GM18909 (cell line): ENCODE data around the gene BUB1B.

Source experiments
- ATAC-seq: cut with Tn5 transposase; IDR thresholded peaks from one replicate; pipeline ENCODE4 v1.9.1; 2021; ENCODE audit warnings: mild to moderate bottlenecking; ENCODE audit not compliant: unreplicated experiment, poor library complexity

The BUB1B gene

GRCh38 chr15:40238532-40239403, 77.9 kb downstream of the BUB1B start, which contains the start of gene PAK6:
TSS of gene PAK6 (plus strand) at chr15:40239063. CDS start at chr15:40264786, 25,723 bp downstream.
- ATAC-seq, result no peak

- ATAC-seq, result no peak
These were observed 78.5 kb downstream of the BUB1B start for GRCh38 chr15:40239404-40239692.

GRCh38 chr15:40239693-40240618, 79.1 kb downstream of the BUB1B start:
- no peak for ATAC-seq

GRCh38 chr15:40240619-40241221, 79.9 kb downstream of the BUB1B start:
- ATAC-seq, result no peak

- ATAC-seq, result no peak
These were observed 80.7 kb downstream of the BUB1B start for GRCh38 chr15:40241269-40242212.

- no peak for ATAC-seq
These were observed 81.3 kb downstream of the BUB1B start for GRCh38 chr15:40242213-40242599.

GRCh38 chr15:40242601-40243000, 81.7 kb downstream of the BUB1B start:
- no peak for ATAC-seq

- no peak for ATAC-seq
These were observed 82.4 kb downstream of the BUB1B start for GRCh38 chr15:40243126-40243810.

- no peak for ATAC-seq
These were observed 84.2 kb downstream of the BUB1B start for GRCh38 chr15:40244961-40245523.

GRCh38 chr15:40245666-40246450, 85.0 kb downstream of the BUB1B start:
- ATAC-seq, result no peak

- ATAC-seq, result no peak
These were observed 85.8 kb downstream of the BUB1B start for GRCh38 chr15:40246496-40247280.

- ATAC-seq, result no peak
These were observed 86.6 kb downstream of the BUB1B start for GRCh38 chr15:40247406-40247971.

- no peak for ATAC-seq
These were observed 87.3 kb downstream of the BUB1B start for GRCh38 chr15:40248006-40248783.

- ATAC-seq, result no peak
These were observed 88.8 kb downstream of the BUB1B start for GRCh38 chr15:40249477-40250303.

- ATAC-seq, result no peak
These were observed 89.4 kb downstream of the BUB1B start for GRCh38 chr15:40250304-40250656.
